ENCODE results near the gene MOB3A.

The MOB3A gene

DNA sequence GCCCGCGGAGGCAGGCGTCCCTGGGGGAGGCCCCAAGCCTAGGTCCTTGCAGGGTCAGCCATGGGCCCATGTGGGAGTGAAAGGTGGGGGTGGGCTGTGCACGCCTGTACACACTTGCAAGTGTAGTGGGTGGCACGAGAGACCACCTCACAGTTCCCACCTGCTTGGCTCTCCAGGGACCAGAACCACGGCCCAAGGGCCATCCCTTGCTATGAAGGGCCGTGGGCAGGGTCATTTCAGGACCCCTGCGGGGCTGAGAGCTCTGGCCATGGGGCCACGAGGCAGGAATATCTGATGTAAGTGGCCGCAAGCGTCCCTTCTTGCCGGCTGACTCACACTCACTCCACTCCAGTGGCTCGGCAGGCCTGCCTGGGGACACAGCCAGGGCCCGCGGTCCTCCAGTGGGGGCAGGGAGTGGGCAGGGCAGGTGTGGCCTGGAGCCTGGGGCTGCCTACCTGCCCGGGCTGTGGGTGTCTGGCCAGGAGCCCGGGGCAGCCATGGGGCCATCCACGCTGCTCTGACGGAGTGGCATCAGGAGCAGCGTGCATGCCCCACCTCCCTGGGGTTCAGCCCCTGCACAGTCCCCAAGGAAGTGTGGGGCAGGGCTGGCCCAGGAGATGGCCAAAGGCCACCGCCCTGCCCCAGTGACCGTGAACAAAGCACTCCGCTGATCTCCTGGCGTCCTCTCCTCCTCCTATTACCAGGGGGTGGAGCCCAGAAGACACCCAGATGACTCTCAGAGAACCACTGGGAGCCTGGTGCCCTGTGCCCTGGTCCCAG is 36.5 kb downstream of the MOB3A start:
- no peak for DNase-seq (ENCODE audit: low read depth)

DNA sequence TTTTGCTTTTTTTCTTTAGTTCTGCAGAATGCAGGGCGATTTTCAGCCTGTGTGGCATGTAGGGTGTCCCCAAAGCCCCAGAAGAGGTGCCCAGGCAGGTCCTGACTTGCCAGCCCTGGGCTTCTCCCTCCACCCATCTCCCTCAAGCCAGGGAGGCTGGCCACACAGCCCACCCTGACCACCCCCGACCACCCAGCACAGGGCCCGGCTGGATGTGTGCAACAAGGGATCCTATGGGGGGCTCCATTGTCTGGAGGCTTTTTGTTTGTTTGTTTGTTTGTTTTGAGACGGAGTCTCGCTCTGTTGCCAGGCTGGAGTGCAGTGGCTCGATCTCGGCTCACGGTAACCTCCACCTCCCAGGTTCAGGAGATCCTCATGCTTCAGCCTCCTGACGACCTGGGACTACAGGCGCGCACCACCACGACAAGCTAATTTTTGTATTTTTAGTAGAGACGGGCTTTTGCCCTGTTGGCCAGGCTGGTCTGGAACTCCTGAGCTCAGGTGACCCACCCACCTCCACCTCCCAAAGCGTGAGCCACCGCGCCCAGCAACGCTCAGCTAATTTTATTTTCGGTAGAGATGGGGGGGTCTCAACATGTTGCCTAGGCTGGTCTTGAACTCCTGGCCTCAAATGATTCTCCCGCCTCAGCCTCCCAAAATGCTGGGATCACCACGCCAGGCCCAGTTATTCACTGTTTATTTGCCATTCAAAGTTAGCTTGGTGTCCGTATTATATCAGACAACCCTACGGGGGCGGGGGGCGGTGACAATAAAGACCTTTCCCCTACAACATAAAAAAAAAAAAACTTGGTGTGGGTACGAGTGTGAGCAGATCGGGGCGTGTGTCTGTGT is 37.3 kb downstream of the MOB3A start:
- no peak for DNase-seq (ENCODE audit: low read depth)

DNA sequence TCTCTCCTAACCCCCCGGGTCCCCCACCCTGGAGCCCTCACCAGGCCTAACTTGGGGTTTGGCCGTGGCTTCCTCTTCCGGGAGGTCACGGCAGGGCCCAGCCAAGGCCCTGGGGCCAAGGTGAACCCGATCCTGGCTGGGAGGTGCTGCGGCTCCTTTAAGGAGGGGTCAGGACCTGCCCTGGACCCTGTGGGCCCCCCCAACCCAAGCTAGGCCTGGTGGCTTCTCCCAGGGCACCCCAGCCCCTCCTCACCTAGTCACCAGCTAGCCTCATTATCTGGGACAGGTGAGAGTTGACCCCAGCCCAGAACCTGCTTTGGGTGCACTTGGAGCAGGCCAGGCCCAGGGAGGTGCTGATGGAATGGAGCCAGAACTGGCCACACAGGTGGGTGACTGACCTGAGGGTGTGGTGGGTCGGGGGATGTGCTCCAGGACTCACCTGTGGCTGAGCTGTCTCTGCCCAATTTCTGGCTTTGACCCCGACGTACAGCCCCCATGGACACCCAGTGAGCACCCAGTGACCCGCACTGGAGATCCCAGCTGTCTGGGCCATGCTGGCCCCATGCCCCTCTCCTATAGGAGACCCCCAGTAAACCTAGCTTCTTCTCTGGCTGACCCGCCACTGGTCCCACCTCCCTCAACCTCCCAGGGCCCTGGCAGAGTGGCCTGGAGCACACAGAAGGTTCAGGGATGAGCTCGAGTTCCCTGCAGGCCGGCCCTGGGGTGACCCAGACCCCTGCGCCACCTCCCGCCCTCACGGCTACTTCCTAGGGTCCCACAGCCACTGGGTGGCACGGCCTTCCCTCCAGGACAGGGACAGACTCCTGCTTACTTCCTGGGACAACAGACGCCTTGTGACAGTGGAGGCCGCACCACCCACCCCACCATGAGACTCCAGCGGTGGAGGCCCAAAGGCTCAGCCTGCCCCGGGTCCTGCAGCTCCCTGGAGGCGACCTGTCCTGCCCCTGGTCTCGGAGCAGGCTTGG is 38.3 kb downstream of the MOB3A start:
- no peak for DNase-seq (ENCODE audit: low read depth)

DNA sequence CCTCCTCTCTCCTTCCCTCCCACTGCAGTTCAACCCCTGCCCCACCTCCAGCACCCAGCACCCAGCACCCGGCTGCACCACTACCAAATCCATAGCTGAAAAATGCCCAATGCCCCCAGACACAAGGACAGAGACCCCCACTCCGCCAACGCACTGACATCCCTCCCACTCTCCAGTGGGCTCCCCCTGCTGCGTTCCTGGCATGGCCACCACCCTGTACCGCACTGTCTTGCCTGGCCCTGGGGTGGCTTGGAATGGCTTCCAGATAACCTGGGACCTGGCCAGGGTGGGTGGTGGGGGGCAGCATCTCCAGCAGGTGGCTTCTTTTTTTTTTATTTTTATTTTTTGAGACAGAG is 39.3 kb downstream of the MOB3A start:
- no peak for DNase-seq (ENCODE audit: low read depth)

DNA sequence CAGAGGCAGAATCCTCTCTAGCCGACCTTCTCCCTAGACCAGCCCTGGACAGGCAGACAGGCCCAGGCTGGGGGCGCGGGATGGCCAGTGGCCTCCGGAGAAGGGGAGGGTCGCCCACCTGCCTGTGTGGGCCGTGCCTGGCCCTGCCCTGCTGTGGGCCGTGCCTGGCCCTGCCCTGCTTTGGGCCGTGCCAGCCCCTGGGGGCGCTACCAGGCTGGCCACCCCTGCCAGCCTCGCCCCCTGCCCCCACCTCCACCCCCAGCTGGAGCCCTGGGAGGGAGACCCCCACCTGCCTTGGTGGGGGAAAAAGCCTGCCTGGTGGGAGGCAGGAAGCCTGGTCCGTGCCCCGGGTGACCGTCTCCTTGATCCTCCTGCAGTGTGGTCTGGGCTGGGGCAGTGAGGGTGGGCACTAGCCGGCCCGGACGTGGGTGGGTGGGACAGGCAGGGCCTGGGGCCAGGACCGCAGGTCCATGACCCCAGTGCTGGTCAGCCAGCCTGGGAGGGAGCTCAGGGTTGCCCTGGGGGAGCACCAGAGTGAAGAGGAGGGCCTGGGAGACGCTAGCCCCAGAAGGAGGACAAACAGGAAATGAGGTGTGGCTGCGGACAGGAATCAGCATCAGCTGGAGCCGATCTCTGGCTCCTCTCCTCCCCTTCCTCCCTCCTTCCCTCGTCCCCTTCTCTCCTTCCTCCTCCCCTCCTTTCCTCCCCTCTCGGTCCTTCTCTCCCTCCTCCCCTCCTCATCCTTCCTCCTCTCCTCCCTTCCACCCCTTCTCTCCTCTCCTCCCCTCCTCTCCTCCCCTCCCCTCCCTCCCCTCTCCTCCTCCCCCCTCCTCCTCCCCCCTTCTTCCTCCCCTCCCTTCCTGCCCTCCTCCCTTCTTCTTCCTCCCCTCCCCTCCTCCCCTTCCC is 39.9 kb downstream of the MOB3A start:
- DNase-seq (ENCODE audit: low read depth), result no peak

DNA sequence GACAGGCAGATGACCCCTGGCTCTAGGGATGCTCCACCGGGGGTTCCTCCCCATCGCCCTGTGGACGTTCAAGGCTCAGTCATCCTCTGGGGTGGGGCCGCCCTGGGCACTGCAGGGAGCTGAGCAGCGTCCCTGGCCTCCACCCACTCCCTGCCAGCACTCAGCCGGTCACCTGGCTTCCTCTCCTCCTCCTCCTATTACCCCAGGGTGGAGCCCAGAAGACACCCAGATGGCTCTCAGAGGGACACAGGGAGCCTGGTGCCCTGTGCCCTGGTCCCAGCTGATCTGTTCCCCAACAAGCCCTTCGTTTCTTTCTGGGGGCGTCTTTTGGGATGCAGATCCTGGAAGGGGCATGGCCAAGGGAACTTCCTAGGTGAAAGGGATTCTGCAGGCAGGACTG is 41.4 kb downstream of the MOB3A start:
- no peak for DNase-seq (ENCODE audit: low read depth)

DNA sequence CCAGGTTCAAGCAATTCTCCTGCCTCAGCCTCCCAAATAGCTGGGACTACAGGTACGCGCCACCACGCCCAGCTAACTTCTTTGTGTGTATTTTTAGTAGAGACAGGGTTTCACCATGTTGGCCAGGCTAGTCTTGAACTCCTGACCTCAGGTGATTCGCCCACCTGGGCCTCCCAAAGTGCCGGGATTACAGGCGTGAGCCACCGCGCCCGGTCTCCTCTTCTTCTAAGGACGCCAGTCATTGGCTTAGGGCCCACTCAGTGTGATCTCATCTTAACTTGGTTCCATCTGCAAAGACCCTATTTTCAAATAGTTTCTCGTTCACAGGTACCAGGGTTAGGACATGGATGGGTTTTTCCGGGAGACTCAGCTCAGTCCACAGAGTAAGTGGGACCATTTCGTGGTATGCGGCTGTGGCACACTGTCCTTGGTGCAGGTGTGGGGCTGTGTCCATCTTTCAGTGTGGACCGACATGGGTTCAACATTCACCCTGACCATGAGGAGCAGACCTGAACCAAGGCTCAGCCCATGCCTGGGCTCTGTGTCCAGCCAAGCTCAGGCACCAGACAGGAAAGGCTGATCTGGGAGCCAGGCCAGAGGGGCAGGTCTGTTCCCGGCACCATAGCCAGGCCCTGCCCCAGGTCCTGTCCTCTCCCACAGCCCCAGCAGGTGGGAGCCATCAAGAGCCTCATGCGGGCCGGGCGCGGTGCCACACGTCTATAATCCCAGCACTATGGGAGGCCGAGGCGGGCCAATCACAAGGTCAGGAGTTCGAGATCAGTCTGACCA is 42.3 kb downstream of the MOB3A start:
- no peak for DNase-seq (ENCODE audit: low read depth)

DNA sequence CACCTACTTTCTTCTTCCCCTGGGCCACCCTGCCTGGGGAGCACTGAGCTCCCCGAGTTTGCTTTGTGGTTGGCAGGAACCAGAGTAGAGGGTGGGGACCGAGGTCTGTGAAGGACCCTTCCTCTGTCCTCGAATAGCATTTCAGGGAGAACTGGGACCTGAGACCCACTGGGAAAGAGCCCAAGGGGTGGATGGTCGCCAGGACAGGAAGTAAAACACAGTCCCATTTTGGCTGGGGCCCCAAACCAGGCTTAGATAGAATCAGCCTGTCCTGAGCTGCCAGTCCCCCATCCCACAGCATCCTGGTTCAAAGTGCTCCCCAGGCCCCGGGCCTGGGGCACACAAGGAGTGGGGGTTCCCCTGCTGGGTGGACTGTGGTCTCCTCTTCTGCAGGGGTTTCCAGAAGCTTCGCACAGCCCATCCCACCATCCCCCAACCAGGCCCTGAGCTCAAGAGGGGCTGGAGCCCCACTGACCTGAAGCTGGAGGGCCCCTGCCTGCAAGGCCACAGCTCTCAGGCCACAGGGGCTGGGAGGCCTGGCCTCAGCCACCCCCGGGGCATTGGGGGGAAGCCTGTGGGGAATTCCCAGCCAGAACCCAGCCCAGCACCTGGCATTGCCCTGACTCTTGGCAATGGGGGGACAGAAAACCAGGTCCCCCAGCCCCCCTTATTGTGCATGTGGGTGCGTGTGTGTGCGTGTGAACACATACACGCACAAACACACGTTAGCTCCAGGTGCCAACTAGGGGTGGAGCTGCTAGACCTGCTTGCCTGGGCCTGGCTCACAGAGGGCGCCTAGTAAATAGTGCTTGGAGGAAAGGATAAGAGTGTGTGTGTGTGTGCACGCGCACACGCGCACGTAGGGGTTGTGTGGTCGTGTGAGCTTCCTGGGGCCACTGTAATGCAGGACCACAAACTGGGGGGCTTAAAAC is 44.1 kb downstream of the MOB3A start:
- DNase-seq (ENCODE audit: low read depth), result no peak

DNA sequence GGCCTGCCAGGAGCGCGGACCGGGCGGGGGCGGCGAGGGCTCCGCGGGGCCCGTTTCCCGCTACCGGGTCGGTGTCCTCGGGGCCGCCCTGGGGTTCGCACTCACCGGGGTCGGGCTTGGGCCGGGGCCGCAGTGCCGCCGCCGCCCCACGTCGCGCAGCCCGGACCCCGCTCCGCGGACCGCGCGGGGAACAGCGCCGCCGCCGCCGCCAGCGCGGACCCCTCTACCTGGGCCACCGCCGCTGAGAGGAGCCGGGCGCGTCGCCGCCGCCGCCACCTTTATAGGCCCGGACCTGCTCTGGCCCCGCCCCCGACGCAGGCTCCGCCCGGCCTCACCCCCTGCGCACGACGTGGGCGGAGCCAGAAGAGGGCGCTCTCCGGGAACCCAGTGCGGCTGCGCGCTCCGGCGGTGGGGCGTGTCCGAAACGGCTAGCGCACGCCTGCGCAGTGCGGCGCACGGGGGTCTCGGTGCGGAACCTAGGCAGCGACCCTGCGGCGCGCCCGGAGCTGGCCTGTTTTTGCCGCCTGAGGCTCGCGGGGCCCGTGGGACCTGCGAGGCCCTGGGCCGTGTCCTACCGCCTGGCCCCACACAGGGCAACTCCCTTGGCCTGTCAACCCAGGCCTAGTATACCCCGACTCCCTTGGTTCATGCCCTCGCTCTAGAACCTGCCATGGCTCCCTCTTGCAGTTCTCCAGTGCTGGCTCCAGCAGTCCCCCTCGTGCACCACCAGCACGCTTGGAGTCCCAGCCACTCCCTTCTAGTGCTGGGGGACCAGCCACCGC is 44.9 kb downstream of the MOB3A start, which contains the start of gene MKNK2:
TSS of gene MKNK2 (minus strand) at position 254 of the 782 bp plus-strand sequence. CDS start 393 bp downstream, outside the sequence.
- no peak for DNase-seq (ENCODE audit: low read depth)

DNA sequence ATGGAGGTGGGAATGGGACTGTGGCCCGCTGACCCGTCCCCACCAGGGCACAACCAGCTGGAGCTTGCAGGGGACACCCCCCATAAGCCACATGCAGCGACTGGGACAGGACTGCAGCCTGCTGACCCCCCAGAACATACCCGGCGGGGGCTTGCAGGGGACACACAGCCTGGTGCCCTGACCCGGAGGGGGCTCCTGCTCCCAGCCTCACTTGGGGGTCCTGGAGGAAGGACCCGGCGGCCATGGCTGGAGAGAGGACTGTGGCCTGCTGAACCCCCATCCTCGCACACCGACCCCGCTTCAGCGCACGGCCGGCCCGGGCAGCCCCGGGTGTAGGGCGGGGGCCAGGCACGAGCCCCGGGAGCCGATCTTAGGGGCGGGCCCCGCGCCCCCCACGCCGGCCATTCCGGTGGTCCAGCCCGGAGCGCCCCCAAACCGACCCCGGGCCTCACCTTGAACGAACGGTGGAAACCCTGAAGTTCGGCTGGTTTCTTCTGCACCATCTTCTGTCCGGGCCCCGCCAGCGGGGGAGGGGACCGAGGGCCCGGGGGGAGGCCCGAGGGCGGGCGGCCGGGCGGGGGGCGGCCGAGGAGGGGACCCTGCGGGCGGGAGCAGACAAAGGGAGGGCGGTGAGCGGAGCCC is 45.7 kb downstream of the MOB3A start:
- DNase-seq (ENCODE audit: low read depth), result no peak

DNA sequence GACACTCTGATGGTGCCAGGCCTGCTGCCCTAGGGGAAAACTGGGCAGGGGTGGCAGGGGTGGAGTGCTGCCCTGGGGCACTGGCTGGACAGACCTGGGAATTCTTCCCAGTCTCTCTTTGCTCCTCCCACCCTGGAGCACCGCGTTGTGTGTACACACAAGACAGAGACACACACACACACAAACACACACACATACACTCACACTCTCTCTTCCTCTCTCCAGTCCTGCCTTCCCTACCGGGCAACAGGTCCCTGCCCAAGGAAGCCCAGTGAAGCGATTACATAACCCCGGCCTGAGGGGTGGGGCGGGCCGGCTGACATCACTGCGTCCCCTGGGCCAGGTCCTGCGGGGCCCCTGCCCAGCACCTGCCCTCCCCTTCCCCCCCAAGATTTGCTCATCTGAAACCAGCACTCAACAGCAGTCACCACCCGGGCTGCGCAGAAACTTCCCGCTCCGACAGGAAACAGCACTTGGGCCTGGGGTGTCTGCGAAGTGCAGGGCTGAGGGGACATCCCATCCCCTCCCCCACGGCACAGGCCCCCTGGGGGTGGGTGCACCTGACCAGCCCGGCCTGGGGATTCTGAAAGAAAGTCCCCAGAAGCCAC is 46.3 kb downstream of the MOB3A start:
- DNase-seq (ENCODE audit: low read depth), result no peak

DNA sequence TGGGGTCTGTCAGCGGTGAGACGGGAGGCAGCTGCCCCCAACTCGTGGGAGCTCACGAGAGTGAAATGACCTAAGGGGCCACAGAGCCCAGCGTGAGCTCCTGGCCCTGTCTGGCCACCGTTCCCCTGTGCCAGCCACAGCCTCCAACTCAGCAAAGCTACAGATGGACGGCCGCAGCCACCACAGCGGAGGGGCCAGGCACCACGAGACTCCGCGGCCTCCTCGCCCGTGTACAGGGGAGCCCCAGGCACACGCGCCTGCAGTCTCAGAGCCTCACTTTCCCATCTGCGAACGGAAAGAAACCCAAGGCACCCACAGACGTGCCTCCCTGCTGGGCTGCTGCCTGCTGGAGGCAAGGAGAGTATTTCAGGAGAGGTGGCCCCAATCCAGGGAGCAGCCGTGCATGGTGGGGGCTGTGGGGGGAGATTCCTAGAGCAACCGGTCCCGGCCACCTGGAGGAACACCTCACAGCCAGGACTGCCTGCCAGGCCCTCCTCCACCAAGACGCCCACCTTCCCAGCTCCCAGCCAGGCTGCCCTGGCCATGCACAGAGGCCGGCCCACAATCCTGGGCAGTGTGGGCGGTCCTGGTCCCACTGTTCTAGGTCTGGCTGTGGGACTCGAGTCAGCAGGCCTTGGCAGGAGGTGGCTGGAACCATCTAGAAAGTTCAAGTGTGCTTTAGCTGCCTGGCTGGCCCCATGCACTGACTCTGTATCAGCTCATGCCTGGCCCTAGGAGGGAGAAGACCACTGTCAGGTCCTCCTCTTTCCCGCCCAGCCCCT is 47.0 kb downstream of the MOB3A start:
- no peak for DNase-seq (ENCODE audit: low read depth)

DNA sequence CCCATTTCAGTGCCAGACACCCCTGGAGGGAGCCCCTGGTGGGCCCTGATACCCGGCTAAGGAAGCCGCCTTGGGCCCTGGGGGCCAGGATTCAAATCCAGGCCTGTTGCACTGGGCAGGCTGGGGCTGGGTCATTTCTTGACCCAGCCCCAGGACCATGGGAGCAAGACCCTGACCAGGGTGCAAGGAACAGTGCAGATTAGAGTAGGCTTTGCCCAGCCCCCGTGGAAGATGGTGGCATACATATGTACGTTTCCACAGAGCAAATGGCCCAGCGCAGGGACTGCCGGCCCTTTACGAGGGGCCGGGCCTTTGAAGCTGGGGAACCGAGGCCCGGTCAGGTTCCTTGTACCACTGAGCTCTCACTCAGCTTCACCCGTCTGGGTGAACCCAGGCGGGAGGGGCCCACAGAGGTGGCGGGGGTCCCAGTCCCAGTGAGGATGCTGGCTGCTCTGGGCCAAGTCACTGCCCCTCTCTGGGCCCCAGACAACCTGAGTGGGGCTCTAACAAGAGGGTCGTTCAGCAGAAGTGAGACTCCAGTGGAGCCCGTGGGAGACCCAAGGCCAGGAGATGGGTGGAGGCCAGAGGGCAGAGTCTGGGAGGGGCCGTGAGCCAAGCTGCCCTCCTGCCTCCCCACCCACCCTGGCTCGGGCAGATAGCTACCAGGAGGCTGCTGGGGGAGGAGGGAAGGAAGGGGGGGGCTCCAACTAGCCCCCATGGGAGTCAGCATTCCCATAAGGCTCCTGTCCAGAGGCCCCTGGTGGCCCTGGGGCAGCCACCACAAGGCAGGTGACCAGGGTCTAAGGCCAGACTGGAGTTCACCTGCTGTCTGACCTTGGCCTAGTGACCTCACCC is 47.8 kb downstream of the MOB3A start:
- DNase-seq (ENCODE audit: low read depth), result no peak

DNA sequence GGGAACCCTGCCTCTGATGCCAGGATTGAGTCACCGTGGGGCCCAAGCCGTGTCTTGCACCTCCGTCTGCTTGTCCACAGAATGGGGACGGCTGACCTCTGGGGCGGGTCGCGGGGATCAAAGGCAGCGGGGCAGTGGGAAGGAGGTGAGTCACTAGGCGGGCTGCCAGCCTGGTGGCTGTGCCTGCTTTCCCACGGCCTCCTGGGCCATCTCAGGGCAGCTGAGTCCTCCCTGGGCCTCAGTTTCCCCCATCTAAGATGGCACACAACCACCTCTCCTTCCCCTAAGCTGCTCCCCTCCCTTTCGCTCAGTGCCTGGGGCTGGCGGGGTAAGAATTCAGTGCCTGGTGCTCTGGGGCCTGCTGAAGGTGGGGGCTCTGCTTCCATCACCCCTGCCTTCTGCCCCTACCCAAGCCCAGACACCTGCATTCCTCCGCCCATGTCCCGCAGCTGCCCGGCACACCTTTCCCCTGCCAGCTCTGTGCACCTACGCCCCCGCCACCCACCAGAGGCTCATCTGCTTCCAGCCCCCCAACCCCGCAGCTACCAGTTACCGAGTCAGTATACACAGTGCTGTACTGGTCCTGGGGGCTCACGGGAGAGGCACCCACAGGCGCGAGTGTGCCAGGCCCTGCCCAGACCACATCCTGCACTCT is 48.5 kb downstream of the MOB3A start:
- DNase-seq (ENCODE audit: low read depth), result no peak

DNA sequence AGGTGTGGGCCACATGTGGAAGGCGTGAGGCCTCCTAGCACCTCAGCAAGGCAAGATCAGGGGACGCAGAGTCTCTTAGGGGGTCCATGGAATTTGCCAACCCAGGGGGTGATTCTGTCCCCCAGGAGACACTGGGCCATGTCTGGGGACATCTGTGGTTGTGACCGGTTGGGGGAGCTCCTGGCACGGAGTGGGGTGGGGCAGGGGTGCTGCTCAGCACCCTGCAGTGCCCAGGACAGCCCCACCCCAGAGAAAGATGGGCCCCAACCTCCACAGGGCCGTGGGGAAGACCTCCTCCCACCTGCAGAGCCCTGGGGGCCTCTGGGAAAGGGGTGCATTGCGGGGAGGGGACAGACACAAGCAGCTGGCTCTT is 49.1 kb downstream of the MOB3A start:
- DNase-seq (ENCODE audit: low read depth), result no peak

Data from HS-5 (cell line).